H9 (cell line): ENCODE data around the gene TYK2. TPM values are rescaled to one million over a fixed set of nuclear protein-coding genes. Genes with fewer than 3 reads are reported as not detected.

Experiments used
- DNase-seq: peaks from one replicate; pipeline ENCODE4 v3.0.0-alpha.2; 2017
- H2AFZ ChIP-seq: one replicate; pipeline ENCODE4 v1.6.1; 2013; ENCODE audit warnings: mild to moderate bottlenecking, low read length, control low read depth, moderate library complexity
- H2AK5ac ChIP-seq: 2 replicates; pipeline ENCODE4 v1.6.1; 2013; ENCODE audit warnings: low read length, control low read depth, mixed read lengths; ENCODE audit not compliant: insufficient read length
- H2BK120ac ChIP-seq: one replicate; pipeline ENCODE4 v1.6.1; 2013; ENCODE audit warnings: low read depth, mild to moderate bottlenecking, low read length, control low read depth, inconsistent platforms; ENCODE audit not compliant: poor library complexity, severe bottlenecking
- H2BK12ac ChIP-seq: 2 replicates; pipeline ENCODE4 v1.6.1; 2013; ENCODE audit warnings: low read length, control low read depth, mixed read lengths, low read depth; ENCODE audit not compliant: insufficient read length
- H2BK15ac ChIP-seq: 2 replicates; pipeline ENCODE4 v1.6.1; 2013; ENCODE audit warnings: low read depth, low read length, control low read depth
- H2BK20ac ChIP-seq: one replicate; pipeline ENCODE4 v1.6.1; 2013; ENCODE audit warnings: low read depth, mild to moderate bottlenecking, low read length, control low read depth, inconsistent platforms; ENCODE audit not compliant: poor library complexity, severe bottlenecking
- H2BK5ac ChIP-seq: 2 replicates; pipeline ENCODE4 v1.6.1; 2013; ENCODE audit warnings: low read length, control low read depth, mixed read lengths; ENCODE audit not compliant: insufficient read length
- H3K14ac ChIP-seq: 2 replicates; pipeline ENCODE4 v1.6.1; 2013; ENCODE audit warnings: low read length, control low read depth; ENCODE audit not compliant: insufficient read depth
- H3K18ac ChIP-seq: 2 replicates; pipeline ENCODE4 v1.6.1; 2013; ENCODE audit warnings: low read depth, mild to moderate bottlenecking, mixed read lengths, low read length, control low read depth; ENCODE audit not compliant: insufficient read length
- H3K23ac ChIP-seq: 2 replicates; pipeline ENCODE4 v1.6.1; 2013; ENCODE audit warnings: low read length, control low read depth, mixed read lengths, low read depth; ENCODE audit not compliant: insufficient read length
- H3K23me2 ChIP-seq: 2 replicates; pipeline ENCODE4 v1.6.1; 2013; ENCODE audit warnings: low read depth, mild to moderate bottlenecking, mixed read lengths, low read length, control low read depth; ENCODE audit not compliant: insufficient read length, poor library complexity, severe bottlenecking
- H3K27ac ChIP-seq: 2 replicates; pipeline ENCODE4 v1.5.1; 2013; ENCODE audit warnings: low read length, control low read depth, mixed read lengths, low read depth; ENCODE audit not compliant: insufficient read length
- H3K27me3 ChIP-seq: 2 replicates; pipeline ENCODE4 v1.6.1; 2013; ENCODE audit warnings: low read length, control low read depth, inconsistent platforms; ENCODE audit not compliant: insufficient read depth
- H3K4ac ChIP-seq: 2 replicates; pipeline ENCODE4 v1.6.1; 2013; ENCODE audit warnings: low read depth, mild to moderate bottlenecking, control low read depth, inconsistent platforms, low read length, moderate library complexity
- H3K4me1 ChIP-seq: 2 replicates; pipeline ENCODE4 v1.6.1; 2013; ENCODE audit warnings: low read length, control low read depth, inconsistent platforms; ENCODE audit not compliant: insufficient read depth
- H3K4me2 ChIP-seq: 2 replicates; pipeline ENCODE4 v1.6.1; 2013; ENCODE audit warnings: low read length, control low read depth, mixed read lengths; ENCODE audit not compliant: insufficient read length, insufficient read depth
- H3K56ac ChIP-seq: 2 replicates; pipeline ENCODE4 v1.6.1; 2013; ENCODE audit warnings: low read depth, mild to moderate bottlenecking, mixed read lengths, low read length, control low read depth; ENCODE audit not compliant: insufficient read length
- H3K79me1 ChIP-seq: 2 replicates; pipeline ENCODE4 v1.6.1; 2013; ENCODE audit warnings: low read depth, mild to moderate bottlenecking, moderate library complexity, low read length, control low read depth, inconsistent platforms; ENCODE audit not compliant: insufficient read depth, poor library complexity, severe bottlenecking
- H3K79me2 ChIP-seq: 2 replicates; pipeline ENCODE4 v1.6.1; 2013; ENCODE audit warnings: low read length, control low read depth, inconsistent platforms; ENCODE audit not compliant: insufficient read depth
- H3K9ac ChIP-seq: 2 replicates; pipeline ENCODE4 v1.6.1; 2013; ENCODE audit warnings: low read length, control low read depth, mixed read lengths; ENCODE audit not compliant: insufficient read length; ENCODE audit errors: extremely low read depth
- H3K9me3 ChIP-seq: one replicate; pipeline ENCODE4 v1.6.1; 2013; ENCODE audit warnings: low read depth, low read length, inconsistent platforms; ENCODE audit not compliant: control insufficient read depth
- H3T11ph ChIP-seq: one replicate; pipeline ENCODE4 v1.6.1; 2013; ENCODE audit warnings: mild to moderate bottlenecking, low read length, control low read depth, inconsistent platforms
- H4K20me1 ChIP-seq: one replicate; pipeline ENCODE4 v1.6.1; 2013; ENCODE audit not compliant: control insufficient read depth, insufficient read length, insufficient read depth
- H4K5ac ChIP-seq: 2 replicates; pipeline ENCODE4 v1.6.1; 2013; ENCODE audit warnings: low read depth, mild to moderate bottlenecking, mixed read lengths, low read length, control low read depth; ENCODE audit not compliant: insufficient read length
- H4K8ac ChIP-seq: replicated peaks from 2 replicates; pipeline ENCODE4 v1.6.1; 2013; ENCODE audit warnings: low read length, control low read depth, mixed read lengths, low read depth; ENCODE audit not compliant: insufficient read length
- H4K91ac ChIP-seq: 2 replicates; pipeline ENCODE4 v1.6.1; 2013; ENCODE audit warnings: low read depth, mild to moderate bottlenecking, moderate library complexity, mixed read lengths, low read length, control low read depth; ENCODE audit not compliant: insufficient read length
- H3K27ac Mint-ChIP-seq, 3 experiments: 2 replicates in 2 of 3; 3 replicates in 1 of 3; pipeline ENCODE4 v1.8.0; 2020 to 2021; ENCODE audit warnings: mixed read lengths in 3 of 3, mild to moderate bottlenecking in 1 of 3, moderate library complexity in 1 of 3
- H3K27me3 Mint-ChIP-seq: 2 replicates; pipeline ENCODE4 v1.8.0; 2021; ENCODE audit warnings: low read depth, mild to moderate bottlenecking, moderate library complexity, mixed read lengths
- H3K36me3 Mint-ChIP-seq, 3 experiments: 2 replicates in 2 of 3; 3 replicates in 1 of 3; pipeline ENCODE4 v1.8.0; 2020 to 2021; ENCODE audit warnings: low read depth in 3 of 3, mixed read lengths in 3 of 3; ENCODE audit not compliant: insufficient read depth in 1 of 3
- H3K4me1 Mint-ChIP-seq, 2 experiments: 2 replicates each; pipeline ENCODE4 v1.8.0; 2020; ENCODE audit warnings: mixed read lengths in 2 of 2
- H3K4me3 Mint-ChIP-seq, 2 experiments: 2 replicates in 1 of 2; 3 replicates in 1 of 2; pipeline ENCODE4 v1.8.0; 2020 to 2021; ENCODE audit warnings: mild to moderate bottlenecking in 2 of 2, mixed read lengths in 2 of 2, moderate library complexity in 1 of 2
- H3K9me3 Mint-ChIP-seq, 2 experiments: 2 replicates in 1 of 2; 3 replicates in 1 of 2; pipeline ENCODE4 v1.8.0; 2020; ENCODE audit warnings: mild to moderate bottlenecking in 2 of 2, mixed read lengths in 2 of 2, moderate library complexity in 1 of 2
- WGBS: extraction: QIAGEN DNeasy Blood & Tissue Kit; methylation state at CpG from one replicate; pipeline ENCODE4 v1.1.7; 2013; ENCODE audit warnings: missing lambda C conversion rate, low lambda C conversion rate, mixed read lengths; ENCODE audit not compliant: insufficient read length; ENCODE audit errors: extremely low coverage; 5-methylcytosine and 5-hydroxymethylcytosine counted together
- total RNA-seq: library from RNA; stranded (reverse); gene quantifications from 2 replicates; pipeline ENCODE4 v1.2.1, GENCODE V29; 2021
- TF ChIP-seq, protein P1 (sequence below): fragments of 200-600 bp; sonication (generic); conservative IDR thresholded peaks from 3 replicates; pipeline ENCODE4 v1.8.0; 2021; ENCODE audit warnings: antibody characterized with exemption, mild to moderate bottlenecking

The TYK2 gene
- total RNA-seq, 1 experiment from 2014 or later = 61.4 TPM

DNA sequence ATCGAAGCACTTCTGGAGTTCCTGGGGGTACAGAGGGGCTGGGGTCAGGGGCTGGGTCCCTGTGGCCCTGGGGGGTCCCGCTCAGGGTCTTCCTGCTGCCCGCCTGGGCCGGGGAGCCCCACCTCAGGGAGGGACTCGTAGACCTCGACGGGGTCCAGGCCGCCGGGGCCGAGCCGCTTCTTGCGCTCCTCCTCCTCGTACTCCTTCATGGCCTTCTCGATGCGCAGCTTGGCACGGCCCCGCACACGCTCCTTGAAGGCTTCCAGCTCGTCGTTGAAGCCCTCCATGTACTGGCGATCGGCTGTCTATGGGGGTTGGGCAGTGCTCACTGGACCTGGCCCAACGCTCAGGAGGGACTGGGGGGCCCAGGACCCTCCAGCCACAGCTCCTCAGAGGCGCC lies 12.8 kb upstream of the TYK2 start:
- Histone ChIP-seq H2BK15ac (no peak overlapping the region), H4K5ac (no peak overlapping the region), H3K4ac (no peak overlapping the region), H4K91ac (no peak overlapping the region), H3T11ph (no peak overlapping the region), H3K4me2 (no peak overlapping the region), H3K9me3 (no peaks in the 10 kb centered on the region), H2BK20ac (no peak overlapping the region), H3K14ac (no peak overlapping the region), H2AK5ac (no peak overlapping the region), H2BK12ac (no peak overlapping the region), H4K8ac (no peak overlapping the region), H3K27me3 (no peaks in the 10 kb centered on the region), H3K18ac (no peak overlapping the region), H3K23ac (no peak overlapping the region), H3K79me1 (no peaks in the 10 kb centered on the region), H3K27ac (no peak overlapping the region), H2AFZ (no peak overlapping the region), H3K9ac (no peak overlapping the region), H3K79me2 (no peaks in the 10 kb centered on the region), H3K23me2 (peaks cover 3% of the 10 kb centered on the region), H2BK5ac (no peak overlapping the region), H3K56ac (no peak overlapping the region), H3K4me1 (no peaks in the 10 kb centered on the region), H2BK120ac (no peak overlapping the region), H4K20me1 (no peaks in the 10 kb centered on the region)
- no peak for DNase-seq
- peaks cover 2% of the 10 kb centered on the region; the same call in 1 of the 2 replicates for H3K27me3 Mint-ChIP-seq
- no peaks in the 10 kb centered on the region for H3K9me3 Mint-ChIP-seq
- H3K36me3 Mint-ChIP-seq = peaks cover 33 to 65% (median 56%) of the 10 kb centered on the region in 3 experiments; a peak in 6 of 7 replicates
- WGBS = no CpG with 5 or more reads among the region's 24 CpGs
- TF ChIP-seq, protein P1, sequence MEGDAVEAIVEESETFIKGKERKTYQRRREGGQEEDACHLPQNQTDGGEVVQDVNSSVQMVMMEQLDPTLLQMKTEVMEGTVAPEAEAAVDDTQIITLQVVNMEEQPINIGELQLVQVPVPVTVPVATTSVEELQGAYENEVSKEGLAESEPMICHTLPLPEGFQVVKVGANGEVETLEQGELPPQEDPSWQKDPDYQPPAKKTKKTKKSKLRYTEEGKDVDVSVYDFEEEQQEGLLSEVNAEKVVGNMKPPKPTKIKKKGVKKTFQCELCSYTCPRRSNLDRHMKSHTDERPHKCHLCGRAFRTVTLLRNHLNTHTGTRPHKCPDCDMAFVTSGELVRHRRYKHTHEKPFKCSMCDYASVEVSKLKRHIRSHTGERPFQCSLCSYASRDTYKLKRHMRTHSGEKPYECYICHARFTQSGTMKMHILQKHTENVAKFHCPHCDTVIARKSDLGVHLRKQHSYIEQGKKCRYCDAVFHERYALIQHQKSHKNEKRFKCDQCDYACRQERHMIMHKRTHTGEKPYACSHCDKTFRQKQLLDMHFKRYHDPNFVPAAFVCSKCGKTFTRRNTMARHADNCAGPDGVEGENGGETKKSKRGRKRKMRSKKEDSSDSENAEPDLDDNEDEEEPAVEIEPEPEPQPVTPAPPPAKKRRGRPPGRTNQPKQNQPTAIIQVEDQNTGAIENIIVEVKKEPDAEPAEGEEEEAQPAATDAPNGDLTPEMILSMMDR = no peak
- no peak overlapping the region for H3K4me3 Mint-ChIP-seq
- no peak overlapping the region for H3K27ac Mint-ChIP-seq
- H3K4me1 Mint-ChIP-seq = peaks cover 8 to 9% of the 10 kb centered on the region in 2 experiments; a peak in 3 of 4 replicates
